ENCODE data around the gene CCNI.

DNA sequence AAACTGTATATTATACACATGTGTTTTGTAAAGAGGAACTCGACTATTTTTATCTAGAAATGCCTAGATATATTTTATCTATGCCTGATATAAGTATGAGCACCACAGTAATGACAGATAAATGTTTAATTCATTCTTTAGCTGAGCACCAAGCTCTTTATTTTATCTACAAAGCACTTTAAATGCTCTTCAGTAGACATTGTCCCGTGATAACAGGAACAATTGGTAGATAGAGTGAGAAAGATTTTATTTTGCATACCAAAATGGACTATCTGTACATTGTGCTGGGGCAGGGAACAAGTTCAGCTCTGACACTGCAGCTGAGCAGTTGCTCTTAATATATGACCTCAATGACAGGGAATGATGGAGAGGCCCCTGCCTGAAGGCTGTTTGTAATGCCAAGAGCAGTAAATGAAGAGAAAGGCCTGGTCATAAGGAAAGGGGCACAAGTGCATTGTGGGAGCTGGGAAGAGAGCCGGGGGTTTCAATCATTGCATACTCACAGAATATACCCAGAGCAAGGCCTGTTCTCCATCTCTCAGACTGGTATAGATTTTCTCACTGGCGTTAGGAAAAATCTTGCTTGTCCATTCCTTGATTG is 68.9 kb downstream of the CCNI start:
- TF ChIP-seq POLR2A (IDR thresholded peaks at IDR 0.05; ENCODE audit: low read depth, low read length) (no peak), POLR2AphosphoS5 (IDR thresholded peaks at IDR 0.05; ENCODE audit: low read depth, low read length) (no peak)
